HG02678 (cell line): ENCODE data around the gene SH3BP2.

Experiments
- ATAC-seq: cut with Tn5 transposase; IDR thresholded peaks from one replicate; pipeline ENCODE4 v1.9.1; 2021; ENCODE audit warnings: mild to moderate bottlenecking, moderate library complexity; ENCODE audit not compliant: unreplicated experiment

SH3BP2 gene

GRCh38 chr4:2789793-2790582 lies 2.9 kb upstream of the SH3BP2 start:
- no peak for ATAC-seq

GRCh38 chr4:2790583-2791517 lies 2.0 kb upstream of the SH3BP2 start:
- ATAC-seq, result no peak

GRCh38 chr4:2791518-2792395 lies 1.1 kb upstream of the SH3BP2 start:
- no peak for ATAC-seq

- no peak for ATAC-seq
Measured at GRCh38 chr4:2792396-2792710, 532 bp upstream of the SH3BP2 start.

GRCh38 chr4:2793586-2794485 lies 951 bp downstream of the SH3BP2 start:
- no peak for ATAC-seq

- no peak for ATAC-seq
Measured at GRCh38 chr4:2794486-2795299, 1.8 kb downstream of the SH3BP2 start.

GRCh38 chr4:2795300-2795892 lies 2.5 kb downstream of the SH3BP2 start:
- no peak for ATAC-seq

- no peak for ATAC-seq
Measured at GRCh38 chr4:2795893-2796848, 3.3 kb downstream of the SH3BP2 start.

GRCh38 chr4:2796849-2797544 lies 4.1 kb downstream of the SH3BP2 start:
- ATAC-seq, result no peak

- no peak for ATAC-seq
Measured at GRCh38 chr4:2797545-2798305, 4.8 kb downstream of the SH3BP2 start.

- ATAC-seq, result peak; percentile 46
Measured at GRCh38 chr4:2798399-2799223, 5.7 kb downstream of the SH3BP2 start.

- no peak for ATAC-seq
Measured at GRCh38 chr4:2799224-2799911, 6.5 kb downstream of the SH3BP2 start.

GRCh38 chr4:2799971-2800690 lies 7.2 kb downstream of the SH3BP2 start:
- no peak for ATAC-seq
